ENCODE data around the gene ZBTB46.

DNA sequence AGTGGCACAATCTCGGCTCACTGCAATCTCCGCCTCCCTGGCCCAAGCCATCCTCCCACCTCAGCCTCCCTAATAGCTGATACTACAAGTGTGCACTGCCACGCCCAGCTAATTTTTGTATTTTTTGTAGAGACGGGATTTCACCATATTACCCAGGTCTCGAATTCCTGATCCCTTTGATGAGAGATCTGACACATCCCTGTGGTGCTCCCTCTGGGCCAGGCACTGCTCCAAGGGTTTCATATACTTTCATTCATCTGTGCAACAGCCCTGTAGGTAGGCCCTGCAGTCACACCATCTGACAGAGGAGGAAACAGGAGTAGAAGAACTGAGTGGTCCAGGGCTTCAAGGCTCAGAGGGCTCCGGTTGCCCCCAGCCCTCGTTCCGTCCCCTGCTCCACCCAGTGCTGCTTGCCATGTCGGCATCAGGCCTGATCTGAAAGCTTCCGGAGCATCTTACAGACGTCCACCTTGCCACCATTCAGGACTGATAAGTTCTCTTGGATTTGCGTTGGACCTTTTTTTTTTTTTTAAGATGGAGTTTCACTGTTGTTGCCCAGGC is 119.9 kb downstream of the ZBTB46 start:
- no peak for TF ChIP-seq EZH2 (IDR thresholded peaks at IDR 0.05; ENCODE audit: borderline replicate concordance, low read depth, low read length, severe bottlenecking)
- TF ChIP-seq, protein P1, sequence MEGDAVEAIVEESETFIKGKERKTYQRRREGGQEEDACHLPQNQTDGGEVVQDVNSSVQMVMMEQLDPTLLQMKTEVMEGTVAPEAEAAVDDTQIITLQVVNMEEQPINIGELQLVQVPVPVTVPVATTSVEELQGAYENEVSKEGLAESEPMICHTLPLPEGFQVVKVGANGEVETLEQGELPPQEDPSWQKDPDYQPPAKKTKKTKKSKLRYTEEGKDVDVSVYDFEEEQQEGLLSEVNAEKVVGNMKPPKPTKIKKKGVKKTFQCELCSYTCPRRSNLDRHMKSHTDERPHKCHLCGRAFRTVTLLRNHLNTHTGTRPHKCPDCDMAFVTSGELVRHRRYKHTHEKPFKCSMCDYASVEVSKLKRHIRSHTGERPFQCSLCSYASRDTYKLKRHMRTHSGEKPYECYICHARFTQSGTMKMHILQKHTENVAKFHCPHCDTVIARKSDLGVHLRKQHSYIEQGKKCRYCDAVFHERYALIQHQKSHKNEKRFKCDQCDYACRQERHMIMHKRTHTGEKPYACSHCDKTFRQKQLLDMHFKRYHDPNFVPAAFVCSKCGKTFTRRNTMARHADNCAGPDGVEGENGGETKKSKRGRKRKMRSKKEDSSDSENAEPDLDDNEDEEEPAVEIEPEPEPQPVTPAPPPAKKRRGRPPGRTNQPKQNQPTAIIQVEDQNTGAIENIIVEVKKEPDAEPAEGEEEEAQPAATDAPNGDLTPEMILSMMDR (IDR thresholded peaks at IDR 0.05; ENCODE audit: borderline replicate concordance, extremely low read depth, low read length, poor library complexity, severe bottlenecking) = no peak

All from DND-41 (cell line).